Posterior vena cava (tissue), 2 donors: Measurements from ENCODE around the gene EFNB2. TPM values are rescaled to one million over a fixed set of nuclear protein-coding genes. Genes with fewer than 3 reads are reported as not detected.

Experiments
- DNase-seq: peaks from one replicate; pipeline ENCODE4 v3.0.0-alpha.2; 2020; ENCODE audit warnings: low spot score
- intact Hi-C, 2 donors: fragments of 100-400 bp; cut with DNase I; formaldehyde crosslinking; loops; one replicate each; pipeline versions ENCODE4 v1.14.1 to v1.14.2; 2022 to 2023
- total RNA-seq, 2 donors: library from RNA; stranded (reverse); fragmentation: NEBNext Ultra II Directional; extraction: Animal tissue kit (Norgen Biotek cat#: 25700); gene quantifications; one replicate each; pipeline ENCODE4 v1.2.1, GENCODE V29; 2021
- donor health status: DM: yes; HTN: yes; CAD: no.
- donor health status: DM: yes; HTN: yes; CAD: no.

EFNB2 gene
- total RNA-seq, 2 donors from 2014 or later, result 15.5 to 18.2 TPM

DNA sequence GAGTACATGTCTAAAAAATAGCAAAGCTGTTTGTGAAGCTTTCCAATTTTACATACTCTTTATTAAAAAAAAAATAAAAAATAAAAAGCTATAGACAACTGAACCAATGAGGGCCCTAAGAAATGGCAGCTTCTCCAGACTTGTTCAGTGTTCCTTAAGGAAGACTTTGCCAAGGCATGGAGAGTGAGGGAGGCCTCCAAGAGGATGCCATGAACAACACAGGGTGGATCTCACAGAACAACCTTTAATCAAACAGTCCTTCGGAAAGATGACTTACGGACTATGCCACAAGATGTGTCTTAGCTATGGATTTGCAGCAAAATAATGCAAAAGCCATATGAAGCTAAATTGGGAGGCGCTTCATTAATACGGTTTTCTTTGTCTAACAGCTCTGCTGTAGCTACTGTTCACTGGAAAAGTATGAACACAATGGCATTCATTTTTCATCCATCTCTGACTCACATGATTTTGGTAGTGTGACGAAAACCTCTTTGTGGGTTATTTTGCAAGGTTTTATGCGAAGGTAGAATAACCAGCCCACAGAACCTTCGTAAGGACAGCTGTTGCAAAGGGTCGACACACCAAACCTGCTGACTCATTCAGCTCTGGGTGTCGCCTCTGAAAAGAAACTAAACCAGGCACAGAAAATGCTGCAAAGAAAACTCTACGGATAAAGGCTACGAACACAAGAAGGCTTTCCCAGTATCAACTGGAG, 27.7 kb downstream of the EFNB2 start:
- no peak for DNase-seq
- intact Hi-C loops, result no loop called here

DNA sequence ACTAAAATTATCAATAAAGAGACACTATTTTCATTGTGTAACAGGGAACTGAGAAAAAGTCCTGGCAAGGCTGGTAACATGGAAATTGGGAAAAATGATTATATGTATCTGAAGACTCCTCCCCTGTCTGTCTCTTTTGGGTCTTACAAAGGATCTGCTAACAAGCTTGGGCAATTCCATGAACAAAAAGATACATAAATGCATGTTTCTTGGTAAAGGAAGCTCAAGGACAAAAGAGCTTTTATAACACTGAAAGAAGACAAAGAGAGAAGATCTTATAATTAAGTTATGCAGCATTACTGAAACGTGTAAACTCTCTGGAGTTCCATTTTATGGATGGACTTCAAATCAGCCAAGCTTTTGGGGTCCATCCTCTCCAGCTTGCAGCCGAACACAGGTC, 29.2 kb downstream of the EFNB2 start:
- no peak for DNase-seq
- intact Hi-C loops, result no loop called here

DNA sequence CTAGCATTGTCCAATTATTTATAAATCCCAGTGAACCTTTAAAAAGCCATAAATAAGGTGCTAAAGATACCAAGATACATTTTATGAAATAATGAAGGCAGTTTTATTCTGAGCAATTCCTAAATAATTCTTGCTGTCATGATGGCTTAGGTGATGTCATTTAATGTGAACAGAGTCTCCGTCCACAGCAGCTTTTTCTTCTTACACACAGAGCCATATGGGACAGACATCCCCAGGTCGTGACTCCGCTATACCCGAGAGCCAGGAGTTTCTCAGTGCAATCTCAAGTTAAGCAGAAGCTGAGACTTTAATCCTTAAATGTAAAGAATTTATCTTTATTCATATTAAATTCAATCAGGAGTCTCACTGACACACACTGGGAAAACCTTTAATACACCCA, 29.7 kb downstream of the EFNB2 start:
- DNase-seq, result no peak
- intact Hi-C loops, result no loop called here

DNA sequence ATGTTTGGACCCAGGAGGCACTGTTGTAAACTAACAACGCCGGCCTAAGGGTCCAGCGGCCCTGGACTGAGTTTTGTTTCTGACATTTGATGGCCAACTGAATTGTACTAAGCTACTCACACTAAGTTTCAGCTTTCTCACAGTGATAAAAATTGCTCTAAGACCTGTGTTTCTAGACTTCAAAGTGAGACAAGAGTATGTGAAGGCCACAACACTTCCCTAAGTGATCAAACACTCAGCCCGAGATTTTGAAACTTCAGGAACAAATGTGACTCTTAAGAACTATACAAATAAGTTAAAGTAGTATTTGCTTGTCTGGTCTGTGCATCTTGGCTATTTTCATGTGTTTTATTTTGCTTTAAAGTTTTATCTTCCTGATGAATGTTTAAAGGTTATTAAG, 30.2 kb downstream of the EFNB2 start:
- DNase-seq, result no peak
- intact Hi-C loops, result no loop called here

DNA sequence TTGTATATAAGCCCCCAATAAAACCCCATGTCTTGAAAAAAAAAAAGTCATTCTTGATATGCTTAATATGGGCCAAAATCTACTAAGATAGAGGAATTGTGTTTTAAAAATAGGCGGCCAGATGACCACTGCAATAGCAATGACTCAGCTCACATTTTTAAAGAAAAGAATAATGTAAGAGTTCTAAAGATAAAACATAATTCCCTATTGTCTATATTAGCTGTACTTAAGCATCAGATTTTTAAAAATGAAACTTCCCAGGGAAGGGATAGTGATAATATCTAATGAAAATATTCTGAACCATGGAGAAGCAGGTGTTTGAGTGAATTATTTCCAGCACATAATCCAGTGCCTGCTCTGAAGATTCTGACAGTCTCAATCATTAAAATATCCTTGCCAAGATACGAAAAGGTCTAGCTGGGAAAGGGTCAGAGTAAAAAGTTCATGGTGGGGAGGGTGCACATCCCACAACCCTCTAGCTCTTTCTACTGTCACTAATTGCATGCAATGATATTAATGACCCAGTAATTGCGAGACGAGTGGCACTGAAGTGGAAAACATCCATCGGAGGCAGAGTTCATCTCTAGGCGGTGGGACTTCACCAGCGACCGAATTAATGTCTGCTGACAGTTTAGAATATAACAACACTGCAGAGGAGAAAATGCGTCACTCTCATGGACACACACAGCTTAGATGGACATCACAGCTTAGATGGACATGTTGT, 31.6 kb downstream of the EFNB2 start:
- intact Hi-C loops, result no loop called here

DNA sequence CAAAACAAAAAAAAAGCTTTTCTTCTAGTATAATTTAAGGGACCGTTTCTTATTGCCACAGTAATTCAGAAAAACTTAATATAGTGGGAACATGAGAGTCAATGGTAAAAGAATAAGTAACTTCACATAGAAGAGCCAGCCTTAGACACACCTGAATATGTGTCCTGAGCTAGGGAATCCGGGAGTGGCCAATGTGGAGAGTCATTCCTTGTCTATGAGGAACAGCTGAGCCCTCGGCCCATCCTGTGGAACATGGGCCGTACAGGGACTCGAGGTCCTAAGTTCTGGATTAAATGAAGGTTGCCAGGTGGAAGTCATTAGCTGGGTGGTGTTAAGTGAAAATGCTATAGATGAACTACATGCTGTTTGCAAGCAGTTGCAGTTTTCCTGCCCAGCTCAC, 32.2 kb downstream of the EFNB2 start:
- intact Hi-C loops, result no loop called here

More for the DNA sequence above, 31.6 kb downstream of the EFNB2 start:
- DNase-seq, result no peak

DNA sequence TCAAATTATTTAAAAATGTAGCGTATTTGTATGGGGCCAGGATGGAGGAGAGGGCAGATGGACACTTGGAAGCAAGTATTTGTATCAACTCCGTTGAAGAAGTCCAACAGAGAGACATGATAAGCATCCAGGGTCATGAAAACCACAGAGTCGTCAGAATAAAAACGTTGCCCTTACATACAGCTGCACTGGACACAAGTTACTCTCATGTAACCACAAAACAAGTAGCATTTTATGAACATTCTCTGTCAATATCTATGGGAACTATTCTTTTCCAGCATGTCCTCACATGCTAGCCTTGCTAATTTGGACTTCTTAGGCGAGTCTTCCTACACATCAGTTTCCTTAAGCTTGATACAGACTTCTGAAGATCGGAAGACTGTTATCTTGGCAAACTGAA, 35.0 kb downstream of the EFNB2 start:
- intact Hi-C loops, result no loop called here
- no peak for DNase-seq

More for the DNA sequence above, 32.2 kb downstream of the EFNB2 start:
- DNase-seq, result no peak

DNA sequence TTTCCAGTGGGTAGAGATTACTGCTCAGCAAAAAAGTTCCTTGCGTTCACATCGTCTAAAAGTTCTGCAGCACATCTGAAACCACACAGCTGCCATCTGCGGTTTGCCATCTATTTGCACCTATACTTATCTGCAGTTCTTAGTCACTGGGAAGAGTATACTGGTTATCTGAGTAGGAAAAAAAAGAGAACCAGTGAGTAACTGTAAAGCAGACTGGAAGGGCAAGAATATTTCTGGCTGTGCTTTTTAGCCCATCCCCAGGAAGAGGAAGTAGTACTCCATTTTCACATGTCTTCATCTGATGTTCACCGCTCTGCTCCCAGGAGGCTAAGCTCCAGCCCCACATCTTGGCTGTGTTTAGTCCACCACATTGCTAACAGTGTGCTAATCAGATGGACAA, 35.6 kb downstream of the EFNB2 start:
- intact Hi-C loops, result loop anchor here in 1 of 2 donors (1.0 kb wide), 1 partner anchor 25 kb away; no protein-coding TSS in a partner anchor

DNA sequence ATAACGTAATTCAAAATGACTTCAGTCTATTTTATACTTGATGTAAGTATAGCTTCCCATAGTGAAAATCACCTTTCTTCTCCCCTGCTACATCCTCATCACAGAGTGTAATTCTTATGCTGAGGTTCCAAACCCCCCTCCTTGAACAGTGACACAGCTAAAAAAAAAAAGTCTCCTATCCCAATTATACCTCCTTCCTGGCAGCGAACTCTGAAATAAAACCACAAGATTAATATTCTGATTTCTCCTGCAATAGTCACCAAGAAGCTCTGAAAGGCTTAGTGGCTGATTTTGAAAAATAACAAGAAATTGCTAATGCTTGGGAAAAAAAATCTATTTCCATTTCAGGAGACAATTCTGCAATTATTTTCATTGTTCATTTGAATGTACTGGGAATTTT, 36.3 kb downstream of the EFNB2 start:
- intact Hi-C loops, result loop anchor here in 1 of 2 donors (1.0 kb wide), 1 partner anchor 26 kb away; no protein-coding TSS in a partner anchor
- no peak for DNase-seq

More for the DNA sequence above, 35.6 kb downstream of the EFNB2 start:
- no peak for DNase-seq

DNA sequence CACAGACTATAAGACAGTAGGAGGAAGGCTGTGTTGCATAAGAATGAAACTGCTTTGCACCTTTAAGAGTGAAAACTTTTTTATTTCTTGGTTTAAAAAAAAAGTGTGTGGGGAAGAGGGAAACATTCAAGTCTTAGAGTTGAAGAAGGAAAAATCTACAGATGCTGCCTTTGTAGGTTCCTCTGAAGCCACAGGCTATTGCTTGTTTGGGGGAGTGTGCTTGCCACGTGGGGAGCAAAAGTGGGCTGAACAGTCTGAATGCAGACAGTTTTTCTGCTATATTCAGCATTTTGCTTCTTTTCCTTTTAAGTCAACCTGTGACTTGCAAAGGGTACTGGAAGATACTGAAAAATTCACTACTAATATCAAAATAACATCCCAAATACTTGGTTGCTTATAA, 36.9 kb downstream of the EFNB2 start:
- DNase-seq, result no peak
- intact Hi-C loops, result no loop called here

DNA sequence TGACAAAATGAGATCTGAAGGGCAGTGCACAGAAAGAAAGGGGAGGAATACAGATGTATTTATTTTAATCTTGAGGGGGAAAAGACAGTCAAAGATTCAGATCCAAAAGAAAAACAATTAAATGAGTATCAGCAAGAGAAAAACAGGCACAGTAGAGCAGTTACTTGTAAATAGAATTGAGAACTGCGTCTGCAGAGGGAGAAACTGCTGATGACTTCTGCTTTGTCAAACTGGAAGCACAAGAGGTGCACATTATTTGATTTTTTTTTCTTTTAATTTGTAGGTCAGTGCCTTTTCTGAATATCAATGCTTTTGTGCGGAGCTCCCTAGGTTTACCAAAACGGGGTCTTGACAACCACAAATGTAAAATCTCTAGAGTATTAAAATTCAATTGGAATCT, 37.3 kb downstream of the EFNB2 start:
- DNase-seq, result no peak
- intact Hi-C loops, result no loop called here

DNA sequence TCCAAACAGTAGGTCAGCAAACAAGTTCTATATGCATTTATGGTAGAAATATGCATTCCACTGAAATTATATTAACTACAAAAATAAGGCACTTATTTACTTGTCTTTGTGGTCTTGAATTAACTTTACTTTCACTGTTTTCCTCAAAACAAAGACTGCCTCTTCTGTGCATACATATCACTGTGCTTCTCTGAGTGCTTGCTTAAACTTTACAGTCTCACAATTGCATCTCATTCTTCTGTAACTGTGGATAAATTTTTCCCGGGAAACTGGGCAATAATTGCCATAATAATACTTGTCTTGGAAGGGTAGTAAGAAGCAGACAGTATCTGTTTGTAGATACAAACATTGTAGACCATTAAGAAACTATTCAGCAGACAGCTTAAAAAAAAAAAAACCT, 38.4 kb downstream of the EFNB2 start:
- intact Hi-C loops, result no loop called here
- no peak for DNase-seq

DNA sequence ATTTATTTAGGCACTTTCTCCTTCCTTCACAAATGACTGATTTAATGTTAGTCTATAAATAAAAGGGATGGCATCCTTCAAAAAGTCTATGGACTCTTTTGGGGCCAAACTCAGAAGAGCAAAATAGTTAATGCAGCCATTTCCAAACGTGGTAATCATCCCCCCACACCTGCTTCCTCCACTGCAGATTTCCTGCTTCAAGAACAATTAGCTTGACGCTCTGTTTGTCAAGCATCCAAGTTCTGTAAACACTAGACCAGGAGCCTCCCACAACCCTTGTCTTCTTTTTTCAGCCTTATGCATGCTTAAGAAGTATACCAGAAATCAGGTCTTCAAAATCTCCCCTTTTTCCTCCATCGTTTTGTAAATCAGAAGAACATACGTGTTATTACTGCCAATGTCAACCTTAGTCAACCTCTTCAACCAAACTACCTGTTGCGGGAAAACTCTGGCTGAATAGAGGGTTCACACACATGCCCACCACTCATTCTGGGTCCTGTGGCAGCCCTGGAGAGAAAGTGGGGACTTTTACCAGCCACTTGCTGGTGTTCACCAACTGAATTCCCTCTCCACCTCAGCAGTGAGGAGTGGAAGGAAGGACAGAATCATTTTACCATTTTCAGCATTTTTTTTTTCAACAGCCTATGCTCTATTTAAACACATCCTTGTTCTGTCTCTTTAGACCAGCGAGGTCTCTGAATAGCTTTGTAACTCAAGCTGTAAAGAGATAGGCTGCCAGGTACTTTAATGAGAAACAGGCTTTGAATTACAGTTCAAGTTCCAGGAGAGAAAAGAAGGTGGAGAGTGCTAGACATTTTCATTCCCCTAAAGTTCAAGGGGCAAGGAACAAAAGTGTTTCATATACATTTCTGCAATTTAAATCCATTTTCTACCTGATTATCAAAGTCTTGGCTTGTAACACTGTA, 39.1 kb downstream of the EFNB2 start:
- no peak for DNase-seq
- intact Hi-C loops, result no loop called here

DNA sequence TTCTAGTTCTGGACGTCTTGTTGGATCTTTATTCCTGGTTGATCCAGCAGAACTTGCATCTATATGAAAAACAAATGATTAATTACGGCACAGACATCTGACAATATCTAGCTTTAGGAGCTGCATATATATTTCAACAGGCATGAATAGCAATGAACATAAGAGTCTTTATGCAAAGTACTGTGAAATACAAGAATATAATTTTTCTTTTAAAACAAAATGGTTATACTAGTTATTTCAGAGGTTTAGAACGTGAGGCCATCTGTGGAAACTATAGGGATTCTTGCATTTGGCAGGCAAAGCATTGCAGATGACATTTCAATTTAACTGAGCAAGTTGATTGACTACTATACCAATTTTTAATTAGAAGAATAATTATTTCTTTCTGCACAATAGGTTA, 40.5 kb downstream of the EFNB2 start:
- intact Hi-C loops, result no loop called here
- DNase-seq, result no peak

DNA sequence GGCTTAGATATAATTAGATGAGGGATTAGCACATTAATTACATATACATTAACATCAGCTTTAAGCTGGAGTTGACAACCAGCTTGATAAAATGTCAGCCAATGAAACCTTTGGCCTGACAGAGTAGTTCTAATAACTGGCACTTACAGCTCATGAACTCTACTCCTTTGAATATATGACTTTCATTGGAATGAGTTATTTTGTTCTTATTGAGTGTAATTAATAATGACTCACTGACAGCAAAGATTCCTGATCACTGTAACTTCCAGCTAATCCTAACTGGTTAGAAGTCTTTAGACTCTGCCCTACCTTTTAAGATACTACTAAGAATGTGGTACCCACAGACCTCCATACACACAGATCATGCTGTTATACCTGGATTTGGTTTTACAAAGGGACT, 41.0 kb downstream of the EFNB2 start:
- intact Hi-C loops, result no loop called here
- no peak for DNase-seq

DNA sequence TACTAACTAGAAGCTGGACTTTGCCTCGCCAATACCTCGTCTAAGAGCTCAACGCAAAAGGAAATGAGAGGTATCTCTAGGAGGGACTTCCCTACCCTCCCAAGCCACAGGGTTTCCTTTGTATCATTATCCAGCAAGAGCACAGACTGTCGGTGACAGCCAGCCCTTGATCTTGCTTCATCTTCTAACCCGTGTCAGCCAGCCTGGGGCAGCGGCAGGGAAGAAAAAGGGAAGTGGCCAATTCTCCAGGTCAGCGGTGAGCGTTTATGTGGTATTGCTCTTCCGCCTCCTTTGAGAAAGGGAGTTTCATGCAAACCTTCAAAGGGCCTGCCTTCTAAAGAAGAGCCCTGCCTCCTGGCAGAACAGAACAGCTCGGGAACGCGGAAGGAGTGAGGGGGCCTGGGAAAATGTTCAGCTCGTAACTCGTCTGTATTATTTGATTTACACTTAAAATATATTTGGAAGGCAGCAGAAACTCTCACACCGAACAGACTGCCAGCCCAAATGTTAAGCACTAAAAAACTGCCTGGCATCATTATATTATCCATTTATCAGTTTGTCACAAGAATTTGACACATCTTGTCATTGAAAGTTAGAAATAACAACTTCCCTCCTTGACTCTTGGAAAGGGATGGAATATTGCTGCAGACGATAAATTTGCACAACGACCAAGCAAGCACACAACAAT, 41.8 kb downstream of the EFNB2 start:
- DNase-seq, result no peak
- intact Hi-C loops, result no loop called here

DNA sequence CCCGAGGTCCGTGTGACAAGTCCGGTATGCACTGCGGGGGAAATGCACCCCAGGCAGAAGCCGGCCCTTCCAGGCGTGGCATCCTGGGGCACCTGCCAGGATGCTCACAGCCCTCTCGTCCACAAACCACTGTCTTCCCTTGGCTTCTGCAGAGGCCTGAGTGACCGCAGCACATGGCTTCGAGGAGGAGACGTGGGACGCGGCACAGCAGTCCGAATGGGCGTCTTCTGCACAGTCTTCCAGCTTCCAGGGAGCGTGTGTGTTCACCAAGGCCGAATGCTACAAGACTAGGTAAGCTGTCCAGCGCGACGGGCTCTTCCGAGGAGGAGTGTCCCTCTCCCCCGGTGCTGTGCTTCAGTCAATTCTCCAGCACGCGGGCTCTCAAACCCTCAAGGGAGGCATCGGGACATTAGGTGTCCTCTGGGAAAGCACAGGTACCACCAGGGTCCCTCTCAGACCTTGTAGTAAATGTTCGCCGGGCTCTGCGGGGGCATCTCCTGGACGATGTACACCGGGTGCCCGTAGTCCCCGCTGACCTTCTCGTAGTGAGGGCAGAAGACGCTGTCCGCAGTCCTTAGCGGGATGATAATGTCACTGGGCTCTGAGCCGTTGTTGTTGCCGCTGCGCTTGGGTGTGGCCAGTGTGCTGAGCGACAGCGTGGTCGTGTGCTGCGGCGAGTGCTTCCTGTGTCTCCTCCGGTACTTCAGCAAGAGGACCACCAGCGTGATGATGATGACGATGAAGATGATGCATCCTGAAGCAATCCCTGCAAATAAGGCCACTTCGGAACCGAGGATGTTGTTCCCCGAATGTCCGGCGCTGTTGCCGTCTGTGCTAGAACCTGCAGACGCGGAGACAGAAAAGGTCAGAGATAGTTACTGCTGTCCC, 42.6 kb downstream of the EFNB2 start:
- DNase-seq, result no peak
- intact Hi-C loops, result no loop called here

DNA sequence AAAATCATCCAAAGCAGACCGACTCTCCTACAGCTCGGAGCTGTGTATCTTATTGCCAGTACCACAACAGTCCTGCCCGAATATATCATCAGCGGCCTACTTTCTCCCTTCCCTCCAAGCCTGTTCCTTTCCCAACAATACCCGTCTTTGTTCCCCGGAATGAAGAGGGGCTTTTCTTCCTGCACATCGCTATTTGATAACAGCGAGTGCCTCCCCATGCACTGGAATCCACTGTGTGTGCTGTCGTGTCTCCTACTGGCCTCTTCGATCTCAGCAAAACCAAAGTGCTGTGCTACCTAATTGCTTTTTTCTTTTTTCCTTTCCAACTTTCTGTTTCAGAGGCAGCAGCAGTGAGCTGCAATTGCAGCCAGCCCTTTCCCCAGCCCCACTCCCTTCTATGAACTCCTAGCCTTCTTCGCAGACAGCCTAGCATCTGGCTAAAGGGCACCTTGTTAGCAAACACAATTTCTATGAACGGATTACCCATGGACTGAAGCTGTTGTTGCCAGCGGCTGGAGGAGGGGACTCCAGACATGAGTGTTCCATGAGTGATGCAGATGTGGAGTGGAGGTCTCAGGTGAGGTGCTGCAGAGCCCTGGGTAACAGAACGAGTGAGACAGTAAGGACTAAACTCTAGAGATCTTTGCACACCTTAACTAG, 43.4 kb downstream of the EFNB2 start:
- no peak for DNase-seq
- intact Hi-C loops, result no loop called here
